GM21619 (cell line): Measurements from ENCODE around the gene EVX1.

Experiments
- ATAC-seq: cut with Tn5 transposase; IDR thresholded peaks from one replicate; pipeline ENCODE4 v1.9.1; 2021; ENCODE audit not compliant: unreplicated experiment

The EVX1 gene

DNA sequence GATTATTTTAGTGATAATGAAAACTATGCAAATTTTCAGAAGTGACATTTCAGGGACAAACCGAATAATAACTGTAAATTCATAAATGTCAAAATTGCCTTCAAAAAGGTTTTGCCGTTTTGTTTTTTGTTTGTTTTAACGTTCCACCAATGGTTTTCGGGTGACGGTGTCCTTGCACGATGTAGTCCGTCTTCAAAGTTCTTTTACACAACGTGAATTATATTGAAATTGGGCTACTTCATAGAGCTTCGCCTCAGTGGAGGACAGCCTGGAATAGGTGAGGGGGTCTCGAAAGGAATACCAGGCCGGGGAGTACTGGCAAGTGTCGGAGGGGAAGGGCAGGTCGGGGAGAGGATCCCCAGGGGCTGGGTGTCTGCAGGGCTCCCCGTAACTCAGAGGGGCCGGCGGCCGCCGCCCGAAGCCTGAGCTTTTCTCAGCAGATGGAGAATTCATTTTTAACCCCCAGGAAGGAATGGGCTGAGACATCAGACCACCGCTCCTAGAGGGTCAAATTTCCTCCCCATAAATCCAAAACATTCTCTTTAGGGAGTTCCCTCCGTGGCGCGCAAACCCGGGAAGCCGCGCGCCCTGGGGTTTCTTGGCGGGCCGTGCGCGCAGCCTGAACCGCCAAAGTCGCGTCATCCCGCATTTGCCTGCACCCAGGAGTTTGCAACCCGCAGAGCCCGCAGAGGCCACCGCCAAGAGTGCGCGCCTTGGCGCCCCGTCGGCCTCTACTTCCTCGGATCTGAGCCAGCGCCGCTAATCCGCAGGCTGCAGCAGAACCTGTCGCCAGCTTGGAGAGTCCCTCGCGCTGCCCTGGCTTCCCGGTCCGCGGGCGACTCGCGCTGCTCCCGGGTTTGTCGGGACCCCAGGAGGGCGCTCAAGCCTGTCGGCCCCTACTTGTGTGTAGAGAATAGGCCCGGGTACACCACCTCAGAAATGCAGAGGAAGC, 17.3 kb upstream of the EVX1 start:
- no peak for ATAC-seq

DNA sequence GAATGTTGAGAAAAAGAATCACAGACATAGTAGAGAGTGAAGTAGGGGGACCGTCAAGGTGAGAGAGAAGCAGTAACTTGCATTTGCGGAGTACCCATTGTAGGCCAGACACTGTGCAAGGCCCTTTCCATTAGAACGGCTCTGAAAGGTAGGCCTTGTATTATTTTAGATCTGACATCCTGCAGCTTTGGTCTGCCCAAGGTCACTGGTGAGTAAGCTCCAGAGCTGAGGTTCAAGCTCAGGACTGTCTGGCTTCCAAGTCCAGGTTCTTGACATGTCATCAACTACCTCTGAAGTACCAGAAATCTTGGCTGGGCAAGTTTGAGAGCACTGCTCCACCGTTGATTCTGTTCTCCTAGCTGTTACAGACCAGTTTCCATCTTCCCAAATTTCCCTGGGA, 13.2 kb upstream of the EVX1 start:
- ATAC-seq = no peak

GRCh38 chr7:27235387-27236311, 7.0 kb upstream of the EVX1 start:
- no peak for ATAC-seq

- no peak for ATAC-seq
These were observed 4.8 kb upstream of the EVX1 start for GRCh38 chr7:27237735-27238334.

- no peak for ATAC-seq
These were observed 3.6 kb upstream of the EVX1 start for GRCh38 chr7:27238979-27239386.

- no peak for ATAC-seq
These were observed 3.1 kb upstream of the EVX1 start for GRCh38 chr7:27239387-27240014.

DNA sequence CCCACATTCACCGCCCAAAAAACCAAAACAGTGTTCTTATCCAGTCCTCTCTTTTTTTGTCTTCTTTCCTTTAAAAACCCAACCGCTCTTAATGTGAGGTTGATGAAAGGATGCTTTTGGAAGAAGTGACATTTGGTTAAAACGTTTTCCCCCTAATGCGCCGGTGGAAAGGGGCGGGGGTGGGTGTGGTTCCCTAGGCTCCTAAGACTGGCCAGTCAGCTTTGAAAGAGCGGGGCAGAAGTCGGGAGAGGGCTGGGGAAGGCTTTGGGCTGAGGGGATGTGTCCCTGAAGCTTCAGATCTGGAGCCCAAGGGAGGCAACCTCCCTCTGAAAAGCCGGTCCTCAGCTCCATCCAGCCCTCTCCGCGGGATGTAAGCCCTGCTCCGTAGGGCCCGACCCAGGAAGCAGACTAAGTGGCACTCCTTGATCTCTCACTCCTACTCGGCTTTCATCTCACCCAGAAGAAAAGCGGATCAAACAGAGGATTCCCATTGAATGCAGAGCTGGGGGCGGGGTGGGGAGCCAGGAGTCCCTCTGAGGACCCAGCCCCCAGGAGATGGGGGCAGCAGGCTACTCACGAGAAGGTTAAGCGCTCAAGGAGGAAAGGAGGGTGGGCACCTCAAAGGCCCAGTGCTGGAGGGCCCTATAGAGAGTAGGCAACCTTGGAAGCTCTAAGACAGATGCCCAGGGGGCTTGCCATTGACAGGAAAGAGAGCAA, 2.4 kb upstream of the EVX1 start:
- no peak for ATAC-seq

DNA sequence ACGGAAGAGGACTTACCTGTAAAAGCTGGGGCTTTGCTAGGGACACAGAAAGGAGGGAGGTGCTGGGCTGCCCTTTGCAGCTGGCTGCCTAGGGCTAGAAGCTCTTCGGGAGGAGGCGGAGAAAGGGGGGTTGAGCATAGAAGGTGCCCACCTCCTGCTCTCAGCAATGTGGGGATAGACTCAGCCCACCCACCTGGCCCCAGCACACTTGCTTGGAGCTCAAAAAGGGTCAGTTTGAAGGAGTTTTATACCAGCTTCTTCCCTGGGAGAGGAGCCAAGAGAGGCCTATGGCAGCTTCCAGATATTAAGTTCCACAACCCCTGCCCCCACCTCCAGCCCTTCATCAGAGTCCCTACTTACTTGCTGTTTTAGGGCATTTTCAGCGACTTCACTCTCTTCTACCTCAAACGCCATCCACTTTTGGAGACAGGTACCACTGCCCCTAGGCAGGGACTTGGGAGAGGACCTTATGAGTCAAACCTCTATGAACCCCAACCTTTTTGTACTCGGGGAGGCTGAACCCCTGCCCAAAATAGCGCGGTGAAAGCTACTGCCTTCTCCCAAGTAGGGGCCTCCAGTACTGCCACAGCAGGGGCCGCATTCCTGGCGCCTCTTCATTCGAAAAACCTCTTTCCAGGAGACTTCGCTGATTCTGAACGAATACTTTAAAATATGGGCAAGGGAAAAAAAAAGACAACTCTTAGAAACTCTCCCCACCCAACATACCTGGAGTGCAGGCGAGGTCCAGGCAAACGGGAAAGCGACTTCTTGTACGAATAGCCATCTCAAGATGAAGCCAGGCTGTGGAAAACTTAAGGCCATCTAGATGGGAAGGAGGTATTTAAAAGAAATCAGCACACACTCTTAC, 1.2 kb upstream of the EVX1 start:
- ATAC-seq = no peak

- no peak for ATAC-seq
These were observed 448 bp upstream of the EVX1 start for GRCh38 chr7:27242154-27242553.

GRCh38 chr7:27243340-27244163, 950 bp downstream of the EVX1 start:
- ATAC-seq = no peak

GRCh38 chr7:27244488-27245123, 2.0 kb downstream of the EVX1 start:
- ATAC-seq = no peak

DNA sequence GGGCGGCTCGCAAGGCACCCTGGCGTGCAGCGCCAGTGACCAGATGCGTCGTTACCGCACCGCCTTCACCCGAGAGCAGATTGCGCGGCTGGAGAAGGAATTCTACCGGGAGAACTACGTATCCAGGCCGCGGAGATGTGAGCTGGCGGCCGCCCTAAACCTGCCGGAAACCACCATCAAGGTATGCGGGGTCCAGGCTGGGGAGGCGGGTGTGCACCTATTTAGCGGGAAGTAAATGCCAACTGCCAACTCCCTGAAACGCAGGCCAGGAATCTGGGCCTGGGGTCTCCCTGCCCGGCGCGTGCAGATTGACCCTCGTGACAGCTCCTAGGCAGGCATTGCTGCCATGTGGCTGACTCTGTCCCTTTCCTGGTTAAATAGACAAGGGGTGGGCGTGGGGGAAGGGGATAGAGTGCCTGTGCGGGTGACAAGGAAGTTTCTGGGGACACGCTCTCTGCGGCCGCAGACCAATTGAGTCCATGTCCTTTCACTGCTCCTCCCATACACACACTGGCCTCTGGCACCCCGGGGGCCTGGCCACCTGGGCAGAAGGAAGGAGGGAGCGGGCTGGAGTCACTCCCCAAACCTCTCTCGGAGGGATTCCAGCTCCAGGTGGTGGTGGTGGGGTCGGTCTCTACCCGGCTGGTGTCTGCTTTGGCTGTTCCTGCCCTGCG, 2.7 kb downstream of the EVX1 start:
- no peak for ATAC-seq

GRCh38 chr7:27245798-27246691, 3.4 kb downstream of the EVX1 start:
- ATAC-seq = no peak

- no peak for ATAC-seq
These were observed 4.4 kb downstream of the EVX1 start for GRCh38 chr7:27247000-27247399.

DNA sequence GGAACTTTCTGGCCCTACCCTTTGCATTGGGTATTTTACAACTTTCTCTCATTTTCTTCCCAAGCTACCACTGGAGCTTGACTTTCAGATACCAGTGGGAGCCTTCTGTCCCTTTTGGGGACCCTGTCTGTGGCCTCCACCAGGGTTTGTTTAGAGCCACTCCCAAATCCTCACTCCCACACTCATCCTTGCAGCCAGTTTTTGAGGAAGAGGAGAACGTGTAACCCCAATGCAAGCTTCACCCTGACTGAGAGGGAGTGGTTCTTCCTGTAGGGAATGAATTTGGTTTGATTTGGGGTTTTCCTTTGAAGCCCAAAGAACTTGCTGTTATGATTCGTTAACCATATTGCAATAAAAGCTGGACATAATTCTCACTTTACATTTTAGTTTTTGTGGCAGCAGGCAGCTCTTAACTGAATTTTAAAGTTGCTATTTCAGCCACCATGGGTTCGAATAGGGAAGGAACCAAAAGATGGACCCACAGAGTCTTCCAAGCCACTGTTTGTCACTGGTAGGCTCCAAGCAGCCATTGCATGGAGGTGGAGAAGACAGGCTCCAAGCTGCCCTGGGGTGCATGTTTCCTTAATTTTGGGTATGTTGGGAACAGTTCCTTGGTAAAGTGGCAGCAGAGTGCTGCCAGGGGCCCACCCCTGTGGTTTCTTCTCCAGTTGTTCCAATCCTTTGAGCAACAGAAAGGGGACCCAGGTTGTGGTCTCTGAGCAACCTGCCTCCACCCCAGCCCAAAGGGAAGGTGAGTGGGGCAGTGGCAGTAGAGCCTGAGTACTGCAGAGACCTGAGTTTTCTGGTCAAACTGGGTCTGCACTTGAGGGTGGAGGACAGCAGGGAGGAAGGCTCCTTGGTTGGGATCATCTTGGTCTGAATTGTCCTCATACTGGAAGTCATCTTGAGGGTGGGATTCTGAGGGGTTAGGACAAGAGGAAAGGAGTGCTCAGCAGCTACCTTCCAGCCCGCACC, 5.1 kb downstream of the EVX1 start:
- no peak for ATAC-seq
